Fibroblast of the aortic adventitia (primary cell): Measurements from ENCODE around the gene MAP3K4. TPM values are rescaled to one million over a fixed set of nuclear protein-coding genes. Genes with fewer than 3 reads are reported as not detected.
A peak's percentile ranks its signal among the peaks of the same experiment; 100 is the strongest.

Experiments
- DNase-seq: peaks from one replicate; pipeline ENCODE4 v3.0.0-alpha.2; 2010; ENCODE audit warnings: low read depth
- H3K4me3 ChIP-seq: 2 replicates; pipeline ENCODE4 v1.5.1; 2011; ENCODE audit warnings: low read depth, mild to moderate bottlenecking, control low read depth, low read length, moderate library complexity
- CTCF ChIP-seq: IDR thresholded peaks from 2 replicates; pipeline ENCODE4 v1.5.1; 2011; ENCODE audit warnings: mild to moderate bottlenecking, low read length, control low read depth, inconsistent platforms; ENCODE audit not compliant: insufficient read depth
- total RNA-seq: library from RNA; depleted of rRNA; stranded (reverse); fragments of >200 nt; gene quantifications from 2 replicates; pipeline ENCODE4 v1.2.3, GENCODE V29; 2012; ENCODE audit warnings: low replicate concordance

MAP3K4 gene
- total RNA-seq, 1 donor: 25.0 TPM

- no peak overlapping the region for H3K4me3 ChIP-seq
- no peak for DNase-seq
- TF ChIP-seq CTCF: no peak
Observed at GRCh38 chr6:161151059-161151645, 159.6 kb downstream of the MAP3K4 start.

GRCh38 chr6:161151660-161152526 lies 160.3 kb downstream of the MAP3K4 start:
- no peak for DNase-seq
- H3K4me3 ChIP-seq: no peak overlapping the region
- TF ChIP-seq CTCF: no peak

DNA sequence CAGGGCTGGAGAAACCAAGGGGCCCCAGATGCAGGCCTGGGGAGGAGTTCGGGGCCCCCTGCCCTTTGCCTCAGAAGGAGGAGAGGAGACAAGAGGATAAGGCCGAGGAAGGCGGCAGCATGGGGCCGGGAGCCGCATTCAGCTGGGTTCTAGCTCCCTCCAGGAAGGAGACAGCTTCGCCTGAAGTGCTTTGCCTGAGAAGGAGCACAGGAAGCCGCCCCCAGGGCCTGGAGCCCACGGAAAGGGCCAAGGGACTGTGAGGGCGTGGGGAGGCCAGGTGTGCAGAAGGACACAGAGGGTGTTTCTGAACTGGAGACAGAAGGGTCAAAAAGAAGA lies 160.9 kb downstream of the MAP3K4 start:
- no peak for DNase-seq
- H3K4me3 ChIP-seq: no peak overlapping the region
- TF ChIP-seq CTCF: no peak

DNA sequence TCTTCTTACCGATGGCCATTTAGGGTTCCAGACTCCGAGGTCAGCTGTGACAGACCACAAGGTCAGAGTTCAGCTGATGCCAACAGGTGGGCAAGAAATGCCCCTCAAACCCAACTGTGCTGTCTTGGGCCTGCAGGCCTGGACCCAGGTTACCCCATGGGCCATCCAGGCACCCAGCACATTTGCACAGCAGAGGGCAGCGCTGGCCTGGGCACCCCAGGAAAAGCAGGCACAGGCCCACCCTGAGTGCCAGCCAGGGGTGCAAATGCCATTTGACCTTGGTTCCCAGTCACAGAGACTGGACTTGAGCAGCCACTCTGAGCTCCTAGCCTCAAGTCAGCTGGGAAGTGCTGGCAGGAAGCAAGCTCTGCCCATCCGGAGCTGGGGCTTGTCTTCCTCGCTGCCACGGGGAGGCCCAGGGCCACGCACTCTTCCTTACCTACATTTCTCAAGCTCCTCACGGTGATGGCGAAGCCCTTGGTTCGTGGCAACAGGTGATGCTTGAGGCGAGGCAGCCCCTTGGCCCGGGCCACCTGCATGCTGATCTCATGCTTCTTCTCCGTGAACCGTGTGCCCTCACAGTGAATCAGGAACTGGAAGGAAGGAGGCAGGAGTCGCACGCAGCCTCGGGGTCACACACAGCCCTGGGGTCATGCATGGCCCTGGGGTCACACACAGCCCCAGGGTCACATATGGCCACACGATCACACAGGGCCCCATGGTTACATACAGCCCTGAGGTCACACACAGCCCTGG lies 161.5 kb downstream of the MAP3K4 start:
- no peak overlapping the region for H3K4me3 ChIP-seq
- peak; percentile 63 for TF ChIP-seq CTCF
- no peak for DNase-seq

- DNase-seq: no peak
- TF ChIP-seq CTCF: no peak
- no peak overlapping the region for H3K4me3 ChIP-seq
Observed at GRCh38 chr6:161153725-161154124, 162.2 kb downstream of the MAP3K4 start.

DNA sequence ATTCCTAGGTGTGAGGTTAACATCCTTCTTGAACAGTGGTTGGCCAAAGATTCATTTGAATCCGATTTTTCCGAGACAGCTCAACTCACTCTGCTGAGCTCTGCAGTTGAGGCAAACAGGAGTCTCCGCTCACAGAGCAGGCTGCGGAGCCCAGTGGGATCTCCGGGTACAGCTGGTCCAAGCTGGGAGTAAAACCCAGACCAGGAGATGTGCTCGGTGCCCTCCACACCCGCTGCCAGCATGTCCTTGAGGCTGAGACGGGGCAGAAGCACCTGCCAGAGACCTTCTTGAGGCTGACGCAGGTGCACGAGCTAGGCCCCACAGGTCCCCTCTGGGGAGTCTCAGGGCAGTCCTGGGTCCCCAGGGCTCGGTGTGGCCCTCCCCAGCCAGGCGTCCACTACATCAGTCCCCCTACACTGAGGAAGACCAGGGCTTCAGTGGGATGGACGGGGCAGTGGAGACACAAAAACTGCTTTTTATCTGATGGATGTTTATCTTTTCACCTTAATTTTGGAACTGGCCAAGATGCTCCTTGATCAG lies 163.3 kb downstream of the MAP3K4 start:
- TF ChIP-seq CTCF: no peak
- H3K4me3 ChIP-seq: no peak overlapping the region
- DNase-seq: no peak
